ENCODE measurements around the gene DROSHA.

Gene DROSHA

GRCh38 chr5:31531888-31532547, at the start of gene DROSHA, which contains the start of gene C5orf22:
TSS of gene DROSHA (minus strand) at chr5:31532093. CDS start at chr5:31529059, 3,034 bp downstream.
TSS of gene C5orf22 (plus strand) at chr5:31532301. CDS start at chr5:31532393, 92 bp downstream.
- no peaks in the 10 kb centered on the region for H3K9me3 ChIP-seq (replicated peaks; ENCODE audit: insufficient read depth, low read length)
- H3K27me3 ChIP-seq (replicated peaks; ENCODE audit: insufficient read depth, low read length) = no peaks in the 10 kb centered on the region
- H3K4me1 ChIP-seq (ENCODE audit: low read length) = peaks cover 20% of the 10 kb centered on the region
- H3K4me3 ChIP-seq (ENCODE audit: low read length) = peak within 1 kb of the TSS; percentile 94
- H3K79me2 ChIP-seq (ENCODE audit: low read length) = peaks cover 65% of the 10 kb centered on the region
- peak within 1 kb of the TSS; percentile 78 for H3K4me2 ChIP-seq (ENCODE audit: low read depth, low read length)
- TF ChIP-seq EZH2phosphoT487 (IDR thresholded peaks at IDR 0.05; ENCODE audit: low read length) (no peak), CTCF (IDR thresholded peaks at IDR 0.05; ENCODE audit: low read length) (peak; percentile 20)
- H3F3A ChIP-seq (ENCODE audit: insufficient read depth, low read length) = peaks cover 7% of the 10 kb centered on the region; the same call in 1 of the 2 replicates
- no peaks in the 10 kb centered on the region for H3K9me2 ChIP-seq (replicated peaks; ENCODE audit: insufficient read depth, low read length)
- no peaks in the 10 kb centered on the region for H4K20me1 ChIP-seq (ENCODE audit: insufficient read depth, low read length)
- DNase-seq = peak; percentile 97
- H2AFZ ChIP-seq (ENCODE audit: low read length) = peak within 1 kb of the TSS; percentile 88
- H3K36me3 ChIP-seq (replicated peaks; ENCODE audit: insufficient read depth, low read length) = no peaks in the 10 kb centered on the region; the same call in 1 of the 2 replicates
- peak within 1 kb of the TSS; percentile 67; the same call in 1 of the 2 replicates for H3K27ac ChIP-seq (ENCODE audit: low read length)
- H3K9ac ChIP-seq (ENCODE audit: low read length) = peak within 1 kb of the TSS; percentile 81

- no peaks in the 10 kb centered on the region for H4K20me1 ChIP-seq (ENCODE audit: insufficient read depth, low read length)
- DNase-seq = no peak
- no peak for TF ChIP-seq CTCF (IDR thresholded peaks at IDR 0.05; ENCODE audit: low read length)
- TF ChIP-seq EZH2phosphoT487 (IDR thresholded peaks at IDR 0.05; ENCODE audit: low read length) = no peak
- TF ChIP-seq EZH2 (optimal IDR thresholded peaks at IDR 0.05; ENCODE audit: low read depth, low read length) = no peak
- no peaks in the 10 kb centered on the region for H3K36me3 ChIP-seq (replicated peaks; ENCODE audit: insufficient read depth, low read length)
- H3K4me3 ChIP-seq (ENCODE audit: low read length) = no peak overlapping the region
- no peak overlapping the region for H3K4me2 ChIP-seq (ENCODE audit: low read depth, low read length)
- H3K9me2 ChIP-seq (replicated peaks; ENCODE audit: insufficient read depth, low read length) = no peaks in the 10 kb centered on the region
- no peak overlapping the region for H3K27ac ChIP-seq (ENCODE audit: low read length)
- H3K79me2 ChIP-seq (ENCODE audit: low read length) = no peaks in the 10 kb centered on the region
- H3K27me3 ChIP-seq (replicated peaks; ENCODE audit: insufficient read depth, low read length) = no peaks in the 10 kb centered on the region
- no peaks in the 10 kb centered on the region for H3K9me3 ChIP-seq (replicated peaks; ENCODE audit: insufficient read depth, low read length)
- no peaks in the 10 kb centered on the region for H3K4me1 ChIP-seq (ENCODE audit: low read length)
- H2AFZ ChIP-seq (ENCODE audit: low read length) = no peak overlapping the region
- H3K9ac ChIP-seq (ENCODE audit: low read length) = no peak overlapping the region
- H3F3A ChIP-seq (ENCODE audit: insufficient read depth, low read length) = no peaks in the 10 kb centered on the region
Observed at GRCh38 chr5:31579558-31579957, 47.7 kb upstream of the DROSHA start.

- Histone ChIP-seq H4K20me1 (ENCODE audit: insufficient read depth, low read length) (no peaks in the 10 kb centered on the region), H3K9me3 (replicated peaks; ENCODE audit: insufficient read depth, low read length) (no peaks in the 10 kb centered on the region), H3K9me2 (replicated peaks; ENCODE audit: insufficient read depth, low read length) (no peaks in the 10 kb centered on the region), H3K4me1 (ENCODE audit: low read length) (no peaks in the 10 kb centered on the region), H3K9ac (ENCODE audit: low read length) (no peak overlapping the region), H2AFZ (ENCODE audit: low read length) (no peak overlapping the region), H3K4me3 (ENCODE audit: low read length) (no peak overlapping the region), H3K27me3 (replicated peaks; ENCODE audit: insufficient read depth, low read length) (no peaks in the 10 kb centered on the region), H3F3A (ENCODE audit: insufficient read depth, low read length) (no peaks in the 10 kb centered on the region), H3K79me2 (ENCODE audit: low read length) (no peaks in the 10 kb centered on the region), H3K27ac (ENCODE audit: low read length) (no peak overlapping the region), H3K36me3 (replicated peaks; ENCODE audit: insufficient read depth, low read length) (no peaks in the 10 kb centered on the region), H3K4me2 (ENCODE audit: low read depth, low read length) (no peak overlapping the region)
- DNase-seq = no peak
- TF ChIP-seq EZH2phosphoT487 (IDR thresholded peaks at IDR 0.05; ENCODE audit: low read length) = no peak
- TF ChIP-seq CTCF (IDR thresholded peaks at IDR 0.05; ENCODE audit: low read length) = no peak
- TF ChIP-seq EZH2 (optimal IDR thresholded peaks at IDR 0.05; ENCODE audit: low read depth, low read length) = no peak
Observed at GRCh38 chr5:31577438-31577837, 45.5 kb upstream of the DROSHA start.

All from MM.1S (cell line).